PC-9 (cell line): ENCODE results near the gene PSRC1.
A peak's percentile ranks its signal among the peaks of the same experiment; 100 is the strongest.

Experiments used
- EZH2 ChIP-seq: fragments of 200-600 bp; sonication (generic); IDR thresholded peaks from 2 replicates; pipeline ENCODE4 v1.8.0; 2017; ENCODE audit warnings: antibody characterized with exemption, low read depth
- TF ChIP-seq, protein P1 (sequence below): fragments of 200-600 bp; sonication (generic); conservative IDR thresholded peaks from 2 replicates; pipeline ENCODE4 v1.6.1; 2017; ENCODE audit warnings: mixed run types, antibody characterized with exemption, mild to moderate bottlenecking, moderate library complexity

DNA sequence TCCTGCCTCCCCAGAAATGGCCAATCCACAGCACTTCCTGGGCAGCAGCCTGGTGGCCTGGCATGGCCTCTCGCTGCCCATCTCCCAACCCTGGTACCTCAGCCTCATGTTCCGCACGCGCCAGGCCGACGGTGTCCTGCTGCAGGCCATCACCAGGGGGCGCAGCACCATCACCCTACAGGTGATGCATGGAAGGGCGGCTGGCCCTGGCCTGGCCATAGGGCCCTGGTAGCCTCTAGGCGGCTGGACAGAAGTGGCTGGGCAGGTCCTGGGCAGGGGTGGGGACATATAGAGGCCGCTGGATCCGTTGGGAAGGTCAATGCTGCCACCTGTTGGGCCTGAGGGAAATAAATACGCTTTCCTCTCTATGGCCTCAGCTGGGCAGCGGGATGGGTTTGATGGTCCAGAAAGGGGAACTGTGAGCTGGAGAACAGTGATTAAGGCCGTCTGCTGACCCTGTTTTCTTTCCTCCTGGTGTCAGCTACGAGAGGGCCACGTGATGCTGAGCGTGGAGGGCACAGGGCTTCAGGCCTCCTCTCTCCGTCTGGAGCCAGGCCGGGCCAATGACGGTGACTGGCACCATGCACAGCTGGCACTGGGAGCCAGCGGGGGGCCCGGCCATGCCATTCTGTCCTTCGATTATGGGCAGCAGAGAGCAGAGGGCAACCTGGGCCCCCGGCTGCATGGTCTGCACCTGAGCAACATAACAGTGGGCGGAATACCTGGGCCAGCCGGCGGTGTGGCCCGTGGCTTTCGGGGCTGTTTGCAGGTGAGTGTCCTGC is 19.2 kb downstream of the PSRC1 start:
- TF ChIP-seq, protein P1, sequence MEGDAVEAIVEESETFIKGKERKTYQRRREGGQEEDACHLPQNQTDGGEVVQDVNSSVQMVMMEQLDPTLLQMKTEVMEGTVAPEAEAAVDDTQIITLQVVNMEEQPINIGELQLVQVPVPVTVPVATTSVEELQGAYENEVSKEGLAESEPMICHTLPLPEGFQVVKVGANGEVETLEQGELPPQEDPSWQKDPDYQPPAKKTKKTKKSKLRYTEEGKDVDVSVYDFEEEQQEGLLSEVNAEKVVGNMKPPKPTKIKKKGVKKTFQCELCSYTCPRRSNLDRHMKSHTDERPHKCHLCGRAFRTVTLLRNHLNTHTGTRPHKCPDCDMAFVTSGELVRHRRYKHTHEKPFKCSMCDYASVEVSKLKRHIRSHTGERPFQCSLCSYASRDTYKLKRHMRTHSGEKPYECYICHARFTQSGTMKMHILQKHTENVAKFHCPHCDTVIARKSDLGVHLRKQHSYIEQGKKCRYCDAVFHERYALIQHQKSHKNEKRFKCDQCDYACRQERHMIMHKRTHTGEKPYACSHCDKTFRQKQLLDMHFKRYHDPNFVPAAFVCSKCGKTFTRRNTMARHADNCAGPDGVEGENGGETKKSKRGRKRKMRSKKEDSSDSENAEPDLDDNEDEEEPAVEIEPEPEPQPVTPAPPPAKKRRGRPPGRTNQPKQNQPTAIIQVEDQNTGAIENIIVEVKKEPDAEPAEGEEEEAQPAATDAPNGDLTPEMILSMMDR = peak; percentile 100
- no peak for TF ChIP-seq EZH2
